ENCODE results near the gene ASB14.

ASB14 gene

GRCh38 chr3:57261119-57261518 lies 31.4 kb downstream of the ASB14 start:
- DNase-seq (ENCODE audit: low read depth in 2 of 3, low spot score in 1 of 3) = no peak

DNA sequence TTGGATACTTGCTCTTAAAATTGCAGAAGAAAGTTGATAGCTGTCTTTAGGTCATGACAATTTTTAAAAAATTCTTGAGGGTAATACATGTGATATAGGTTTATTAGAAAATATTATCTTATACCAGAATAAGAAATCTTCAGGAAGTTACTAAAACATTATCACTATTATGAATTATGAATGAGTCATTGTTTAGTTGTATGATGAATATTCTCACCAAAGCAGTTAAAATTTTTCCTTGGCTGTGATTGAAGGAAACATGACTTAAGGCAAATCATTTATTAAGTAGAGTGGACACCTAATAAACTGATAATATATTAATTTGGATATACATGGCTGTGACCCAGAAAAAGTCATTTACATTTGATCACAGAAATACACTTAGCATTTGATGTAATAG lies 34.8 kb downstream of the ASB14 start:
- no peak for DNase-seq (ENCODE audit: low read depth in 2 of 3, low spot score in 1 of 3)

DNA sequence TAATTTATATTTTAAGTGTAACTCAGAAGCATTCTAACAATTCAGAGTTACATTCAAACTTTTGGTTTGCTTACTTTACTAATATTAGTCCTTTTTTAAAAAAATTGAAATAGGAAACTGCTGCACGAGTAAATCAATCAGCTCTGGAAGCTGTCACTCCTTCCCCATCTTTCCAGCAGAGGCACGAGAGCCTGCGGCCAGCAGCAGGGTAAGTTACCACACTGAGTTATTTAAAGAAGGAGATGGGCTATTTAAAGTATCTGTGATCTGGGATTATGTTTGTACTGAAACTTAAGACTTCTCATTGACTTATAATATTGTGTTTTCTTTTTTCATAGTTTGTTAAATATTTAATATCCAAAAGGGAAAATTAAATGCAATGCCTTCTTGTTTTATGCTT lies 35.6 kb downstream of the ASB14 start:
- no peak for DNase-seq (ENCODE audit: low read depth in 2 of 3, low spot score in 1 of 3)

DNA sequence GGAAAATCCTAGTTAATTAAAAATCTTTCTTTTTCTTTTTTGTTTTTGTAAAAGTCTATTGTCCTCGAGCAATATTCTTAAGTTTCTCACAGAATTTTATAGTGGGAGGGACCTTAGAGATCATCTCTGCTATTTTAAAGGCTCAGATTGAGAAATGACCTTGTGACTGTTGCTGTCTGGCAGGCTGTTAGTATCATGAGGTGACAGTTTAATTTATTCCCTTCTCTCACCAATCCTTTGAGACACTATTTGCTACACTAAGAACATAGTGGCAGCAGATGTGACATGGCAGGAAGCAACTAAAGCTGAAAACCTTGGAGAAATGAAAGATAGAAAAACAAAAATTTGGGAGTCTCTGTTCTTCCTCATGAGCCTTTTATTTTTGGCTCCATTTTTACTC lies 40.1 kb downstream of the ASB14 start:
- no peak for DNase-seq (ENCODE audit: low read depth in 2 of 3, low spot score in 1 of 3)

DNA sequence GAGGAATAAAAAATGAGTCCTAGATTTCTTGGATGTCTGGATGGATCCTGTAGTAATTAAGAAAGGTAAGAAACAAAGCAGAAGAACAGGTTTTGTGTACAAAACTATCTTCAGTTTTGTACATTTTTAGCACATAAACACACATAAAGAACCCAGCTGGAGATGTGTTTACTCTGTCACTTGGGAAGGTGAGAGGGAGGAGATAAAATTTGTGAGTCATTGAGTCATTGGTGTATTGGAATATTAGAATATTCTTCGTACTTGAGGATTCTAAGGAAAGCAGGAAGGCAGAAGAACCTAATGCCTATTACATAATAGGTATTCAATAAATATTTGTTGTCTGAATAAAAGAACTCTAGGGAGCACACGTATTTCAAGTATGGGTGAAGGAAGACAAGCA lies 47.5 kb downstream of the ASB14 start:
- no peak for DNase-seq (ENCODE audit: low read depth in 2 of 3, low spot score in 1 of 3)

DNA sequence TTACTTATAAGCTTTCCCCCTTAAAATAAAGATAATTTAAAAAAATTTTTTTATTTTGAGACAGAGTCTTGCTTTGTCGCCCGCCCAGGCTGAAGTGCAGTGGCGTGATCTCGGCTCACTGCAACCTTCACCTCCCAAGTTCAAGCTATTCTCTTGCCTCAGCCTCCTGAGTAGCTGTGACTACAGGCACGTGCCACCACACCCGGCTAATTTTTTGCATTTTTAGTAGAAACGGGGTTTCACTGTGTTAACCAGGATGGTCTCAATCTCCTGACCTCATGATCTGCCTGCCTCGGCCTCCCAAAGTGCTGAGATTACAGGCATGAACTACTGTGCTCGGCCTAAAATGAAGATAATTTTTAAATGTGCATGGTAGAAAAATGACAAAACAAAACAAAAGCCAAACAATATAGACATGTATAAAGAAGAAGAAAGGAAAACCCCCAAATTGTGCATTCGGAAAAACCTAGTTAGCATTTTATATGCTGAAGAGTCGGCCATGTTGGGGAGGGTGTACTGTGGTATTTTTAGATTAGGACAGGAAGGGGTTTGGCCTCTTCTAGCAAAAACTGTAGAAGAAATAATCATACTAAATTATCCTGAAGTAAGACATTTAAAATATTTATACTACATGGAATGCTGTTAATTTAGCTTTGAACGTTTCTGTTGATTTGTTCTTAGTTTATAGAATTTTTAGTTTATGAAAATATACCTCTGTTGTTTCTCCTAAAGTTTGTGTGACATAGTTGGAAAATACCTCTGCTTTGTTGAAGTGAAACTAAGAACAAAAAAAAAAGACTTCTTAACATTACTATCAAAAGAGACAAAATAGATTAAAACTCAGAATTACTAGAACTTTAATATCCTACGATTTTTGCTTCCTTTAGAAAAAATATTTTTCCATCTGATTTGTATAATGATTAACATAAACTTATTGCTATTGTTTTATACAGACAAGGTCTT lies 57.6 kb downstream of the ASB14 start:
- no peak for DNase-seq (ENCODE audit: low read depth in 2 of 3, low spot score in 1 of 3)

- DNase-seq (ENCODE audit: low read depth in 2 of 3, low spot score in 1 of 3) = no peak
Measured at GRCh38 chr3:57233799-57234198, 58.7 kb downstream of the ASB14 start.

DNA sequence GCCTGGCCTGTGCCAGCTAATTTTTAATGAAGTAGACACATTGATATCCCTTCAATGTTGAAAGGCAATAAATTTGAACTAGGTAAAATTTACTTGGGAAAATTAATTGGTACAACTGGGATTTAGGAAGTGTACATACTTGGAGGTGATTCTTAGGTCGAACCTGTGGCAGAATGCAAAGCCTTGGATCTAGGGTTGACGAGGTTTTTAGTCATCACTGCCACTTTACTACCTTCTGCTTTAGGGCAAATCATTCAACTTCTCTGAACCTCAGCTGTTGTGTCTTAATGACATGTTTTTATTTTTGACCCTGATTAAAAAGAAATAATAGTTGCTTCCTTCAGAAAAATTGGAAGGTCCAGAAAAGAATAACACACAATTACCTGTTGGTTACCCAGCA lies 62.5 kb downstream of the ASB14 start:
- no peak for DNase-seq (ENCODE audit: low read depth in 2 of 3, low spot score in 1 of 3)

DNA sequence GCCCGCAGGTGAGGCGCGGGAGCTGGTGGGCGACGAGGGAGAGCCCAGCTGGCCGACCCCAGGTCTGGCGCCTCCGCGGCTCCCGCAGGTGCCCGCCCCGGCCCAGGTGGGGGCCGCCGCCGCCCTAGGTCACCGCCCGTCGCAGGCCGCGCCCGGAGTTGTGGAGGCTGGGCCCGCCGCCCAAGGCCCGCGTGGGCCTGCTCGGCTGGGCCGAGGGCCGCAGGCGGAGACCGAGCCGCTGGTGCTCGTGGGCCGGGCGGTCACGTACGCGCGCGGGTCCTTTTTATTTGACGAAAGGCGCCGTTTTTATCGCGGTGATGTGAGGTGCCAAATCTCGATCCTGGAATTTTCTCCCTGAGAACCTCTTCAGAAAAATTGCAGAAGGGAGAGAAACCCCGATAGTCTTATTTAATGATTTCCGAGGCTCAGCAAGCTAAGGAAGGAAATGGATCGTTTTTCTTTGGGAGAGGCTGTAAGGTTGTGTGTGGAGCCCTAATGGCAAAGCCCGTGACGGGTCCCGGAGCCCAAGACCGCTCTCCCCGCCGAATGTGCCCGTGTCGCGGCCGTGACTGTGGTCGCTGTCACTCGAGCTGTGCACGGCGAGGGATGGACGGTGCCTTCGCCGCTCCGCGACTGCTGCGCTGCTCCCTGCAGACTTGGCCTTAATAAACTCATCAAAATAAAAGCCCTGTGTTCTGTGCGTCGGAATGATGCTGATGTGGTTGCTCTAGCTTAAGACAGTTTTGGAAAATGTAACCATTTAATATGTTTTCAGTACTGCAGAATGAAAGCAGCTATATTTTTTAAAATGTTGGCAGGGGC lies 64.3 kb downstream of the ASB14 start:
- DNase-seq (ENCODE audit: low read depth in 2 of 3, low spot score in 1 of 3) = peak; percentile 8 to 24 (median 12)

GRCh38 chr3:57227204-57227929 lies 65.1 kb downstream of the ASB14 start, which contains the start of gene APPL1:
APPL1 (plus strand) TSS chr3:57227729; CDS start chr3:57227884, 155 bp downstream.
- DNase-seq (ENCODE audit: low read depth in 2 of 3, low spot score in 1 of 3) = peak; percentile 79 to 90 (median 80)

DNA sequence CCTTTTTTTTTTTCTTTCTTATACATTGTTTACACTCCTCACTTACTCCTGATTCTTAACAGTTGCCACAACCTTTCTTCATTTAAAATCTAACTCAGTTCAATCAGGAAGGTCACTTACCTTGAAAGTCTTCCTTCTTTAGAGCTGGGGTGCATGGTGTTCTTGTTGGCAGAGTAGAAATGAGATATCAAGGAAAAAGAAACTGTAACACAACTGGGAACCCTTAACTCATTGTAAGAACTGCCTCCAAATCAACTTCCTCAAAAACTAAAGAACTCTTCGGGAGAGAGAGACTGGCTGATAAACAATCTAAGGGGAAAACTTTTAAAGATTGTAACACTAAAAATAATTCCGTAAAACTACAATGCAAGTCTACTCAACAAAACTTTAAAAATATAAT lies 66.3 kb downstream of the ASB14 start:
- no peak for DNase-seq (ENCODE audit: low read depth in 2 of 3, low spot score in 1 of 3)

DNA sequence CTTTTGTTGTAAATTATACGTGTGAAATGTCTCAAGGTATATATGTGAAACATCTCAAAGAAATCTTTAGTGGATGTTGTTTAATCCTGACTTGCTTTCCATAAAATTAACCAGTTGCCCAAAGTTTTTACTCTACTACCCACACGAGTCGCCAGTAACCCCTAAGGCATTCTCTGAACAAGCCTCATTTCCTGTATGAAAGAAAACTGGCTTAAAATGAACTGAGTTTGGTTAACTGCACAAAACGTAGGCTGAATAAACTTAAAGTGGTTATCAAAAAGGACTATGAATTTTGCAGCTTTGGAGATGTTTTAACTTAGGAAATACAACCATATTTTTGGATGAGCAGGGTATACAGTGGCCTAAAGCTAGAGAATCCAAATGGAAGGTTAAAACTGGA lies 67.6 kb downstream of the ASB14 start:
- no peak for DNase-seq (ENCODE audit: low read depth in 2 of 3, low spot score in 1 of 3)

- DNase-seq (ENCODE audit: low read depth in 2 of 3, low spot score in 1 of 3) = no peak
Measured at GRCh38 chr3:57221883-57222282, 70.6 kb downstream of the ASB14 start.

All from stimulated activated CD4-positive, alpha-beta T cell treated with anti-CD3 and anti-CD28 coated beads, Interleukin-12 subunit alpha, Interleukin-12 subunit beta, amount 100 ng/mL, for 48 hours (primary cell).